ENCODE measurements around the gene RLBP1. TPM values are rescaled to one million over a fixed set of nuclear protein-coding genes. Genes with fewer than 3 reads are reported as not detected.
"Not testable (repeated sequence)": the region's sequence is repeated elsewhere in the genome, so short reads cannot be mapped to it uniquely, and the experiment has no call there.

Gene RLBP1
- total RNA-seq, 6 experiments from 2014 or later, result not detected

DNA sequence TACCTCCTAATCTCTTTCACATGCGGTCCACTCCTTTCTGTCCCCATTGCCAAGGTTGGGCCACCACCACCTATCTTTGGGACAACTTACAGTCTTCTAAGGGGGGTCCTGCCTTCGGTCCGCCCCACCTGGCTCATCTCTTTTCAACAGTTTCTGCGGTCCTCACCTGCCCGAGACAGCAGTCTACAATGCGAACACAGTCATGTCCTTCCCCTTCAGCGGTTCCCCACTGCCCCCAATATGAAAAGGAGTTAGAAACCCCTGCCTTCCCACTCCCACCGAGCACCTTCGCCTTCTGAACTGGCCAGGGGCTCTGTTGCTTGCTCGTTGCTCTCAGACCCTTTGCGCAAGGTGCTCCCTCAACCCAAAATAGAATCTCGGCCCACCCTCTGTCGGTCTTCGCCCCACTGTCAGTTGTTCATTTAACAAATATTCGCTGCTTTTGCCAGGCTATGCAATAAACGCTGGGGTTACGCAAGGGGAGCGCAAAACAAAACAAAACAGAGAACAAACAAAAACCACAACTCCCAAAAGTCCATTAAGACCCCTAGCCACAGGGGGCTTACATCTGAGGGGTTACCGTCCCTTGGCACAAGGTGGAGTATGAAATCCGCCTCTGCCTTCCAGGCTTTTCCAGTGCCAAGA, 21.8 kb upstream of the RLBP1 start:
- Mint-ChIP-seq H3K4me1 (ENCODE audit: low read depth) (peaks cover 40% of the 10 kb centered on the region), H3K27ac (peak overlapping the region; percentile 84), H3K36me3 (ENCODE audit: low read depth) (peaks cover 2% of the 10 kb centered on the region; the same call in 1 of the 2 replicates), H3K4me3 (peak overlapping the region; percentile 91), H3K9me3 (0 out of 2 replicates have a peak, but pooled peaks cover 5% of the 10 kb centered on the region), H3K27me3 (ENCODE audit: insufficient read depth) (peaks cover 7% of the 10 kb centered on the region)
- DNase-seq, result no peak
- TF ChIP-seq CTCF (IDR thresholded peaks at IDR 0.05), result no peak

GRCh38 chr15:89239883-89240810, 18.8 kb upstream of the RLBP1 start:
- not testable (repeated sequence) for H3K27ac Mint-ChIP-seq; H3K36me3 Mint-ChIP-seq (ENCODE audit: low read depth); DNase-seq; H3K9me3 Mint-ChIP-seq; H3K4me3 Mint-ChIP-seq
- peaks cover 16% of the 10 kb centered on the region for H3K4me1 Mint-ChIP-seq (ENCODE audit: low read depth)
- peaks cover 14% of the 10 kb centered on the region for H3K27me3 Mint-ChIP-seq (ENCODE audit: insufficient read depth)

- no peak for DNase-seq
- Mint-ChIP-seq H3K4me3 (no peak overlapping the region), H3K36me3 (ENCODE audit: low read depth) (no peaks in the 10 kb centered on the region), H3K27ac (no peak overlapping the region), H3K27me3 (ENCODE audit: insufficient read depth) (peaks cover 9% of the 10 kb centered on the region), H3K9me3 (no peaks in the 10 kb centered on the region), H3K4me1 (ENCODE audit: low read depth) (peaks cover 13% of the 10 kb centered on the region)
- no peak for TF ChIP-seq CTCF (IDR thresholded peaks at IDR 0.05)
Observed at GRCh38 chr15:89231832-89232231, 10.5 kb upstream of the RLBP1 start.

- no peaks in the 10 kb centered on the region for H3K36me3 Mint-ChIP-seq (ENCODE audit: low read depth)
- peaks cover 13% of the 10 kb centered on the region for H3K4me1 Mint-ChIP-seq (ENCODE audit: low read depth)
- H3K9me3 Mint-ChIP-seq, result no peaks in the 10 kb centered on the region
- no peak overlapping the region for H3K4me3 Mint-ChIP-seq
- H3K27me3 Mint-ChIP-seq (ENCODE audit: insufficient read depth), result peaks cover 3% of the 10 kb centered on the region; the same call in 1 of the 2 replicates
- no peak overlapping the region for H3K27ac Mint-ChIP-seq
- peak; percentile 31; the same call in 1 of the 2 replicates for TF ChIP-seq CTCF (IDR thresholded peaks at IDR 0.05)
- DNase-seq, result no peak
Observed at GRCh38 chr15:89230277-89230676, 8.9 kb upstream of the RLBP1 start.

- Mint-ChIP-seq H3K9me3 (no peaks in the 10 kb centered on the region), H3K4me1 (ENCODE audit: low read depth) (peaks cover 13% of the 10 kb centered on the region), H3K36me3 (ENCODE audit: low read depth) (no peaks in the 10 kb centered on the region), H3K4me3 (no peak overlapping the region), H3K27ac (no peak overlapping the region), H3K27me3 (ENCODE audit: insufficient read depth) (no peaks in the 10 kb centered on the region; the same call in 1 of the 2 replicates)
- TF ChIP-seq CTCF (IDR thresholded peaks at IDR 0.05), result no peak
- DNase-seq, result no peak
Observed at GRCh38 chr15:89227425-89227824, 6.0 kb upstream of the RLBP1 start.

All from HFFc6 (cell line).